H9 (cell line): ENCODE measurements around the gene SNX33. TPM values are rescaled to one million over a fixed set of nuclear protein-coding genes. Genes with fewer than 3 reads are reported as not detected.
A peak's percentile ranks its signal among the peaks of the same experiment; 100 is the strongest.

Experiments
- DNase-seq: peaks from one replicate; pipeline ENCODE4 v3.0.0-alpha.2; 2017
- H2AFZ ChIP-seq: one replicate; pipeline ENCODE4 v1.6.1; 2013; ENCODE audit warnings: mild to moderate bottlenecking, low read length, control low read depth, moderate library complexity
- H2AK5ac ChIP-seq: 2 replicates; pipeline ENCODE4 v1.6.1; 2013; ENCODE audit warnings: low read length, control low read depth, mixed read lengths; ENCODE audit not compliant: insufficient read length
- H2BK120ac ChIP-seq: one replicate; pipeline ENCODE4 v1.6.1; 2013; ENCODE audit warnings: low read depth, mild to moderate bottlenecking, low read length, control low read depth, inconsistent platforms; ENCODE audit not compliant: poor library complexity, severe bottlenecking
- H2BK12ac ChIP-seq: 2 replicates; pipeline ENCODE4 v1.6.1; 2013; ENCODE audit warnings: low read length, control low read depth, mixed read lengths, low read depth; ENCODE audit not compliant: insufficient read length
- H2BK15ac ChIP-seq: 2 replicates; pipeline ENCODE4 v1.6.1; 2013; ENCODE audit warnings: low read depth, low read length, control low read depth
- H2BK20ac ChIP-seq: one replicate; pipeline ENCODE4 v1.6.1; 2013; ENCODE audit warnings: low read depth, mild to moderate bottlenecking, low read length, control low read depth, inconsistent platforms; ENCODE audit not compliant: poor library complexity, severe bottlenecking
- H2BK5ac ChIP-seq: 2 replicates; pipeline ENCODE4 v1.6.1; 2013; ENCODE audit warnings: low read length, control low read depth, mixed read lengths; ENCODE audit not compliant: insufficient read length
- H3K14ac ChIP-seq: 2 replicates; pipeline ENCODE4 v1.6.1; 2013; ENCODE audit warnings: low read length, control low read depth; ENCODE audit not compliant: insufficient read depth
- H3K18ac ChIP-seq: 2 replicates; pipeline ENCODE4 v1.6.1; 2013; ENCODE audit warnings: low read depth, mild to moderate bottlenecking, mixed read lengths, low read length, control low read depth; ENCODE audit not compliant: insufficient read length
- H3K23ac ChIP-seq: 2 replicates; pipeline ENCODE4 v1.6.1; 2013; ENCODE audit warnings: low read length, control low read depth, mixed read lengths, low read depth; ENCODE audit not compliant: insufficient read length
- H3K23me2 ChIP-seq: 2 replicates; pipeline ENCODE4 v1.6.1; 2013; ENCODE audit warnings: low read depth, mild to moderate bottlenecking, mixed read lengths, low read length, control low read depth; ENCODE audit not compliant: insufficient read length, poor library complexity, severe bottlenecking
- H3K27ac ChIP-seq: 2 replicates; pipeline ENCODE4 v1.5.1; 2013; ENCODE audit warnings: low read length, control low read depth, mixed read lengths, low read depth; ENCODE audit not compliant: insufficient read length
- H3K27me3 ChIP-seq: 2 replicates; pipeline ENCODE4 v1.6.1; 2013; ENCODE audit warnings: low read length, control low read depth, inconsistent platforms; ENCODE audit not compliant: insufficient read depth
- H3K4ac ChIP-seq: 2 replicates; pipeline ENCODE4 v1.6.1; 2013; ENCODE audit warnings: low read depth, mild to moderate bottlenecking, control low read depth, inconsistent platforms, low read length, moderate library complexity
- H3K4me1 ChIP-seq: 2 replicates; pipeline ENCODE4 v1.6.1; 2013; ENCODE audit warnings: low read length, control low read depth, inconsistent platforms; ENCODE audit not compliant: insufficient read depth
- H3K4me2 ChIP-seq: 2 replicates; pipeline ENCODE4 v1.6.1; 2013; ENCODE audit warnings: low read length, control low read depth, mixed read lengths; ENCODE audit not compliant: insufficient read length, insufficient read depth
- H3K56ac ChIP-seq: 2 replicates; pipeline ENCODE4 v1.6.1; 2013; ENCODE audit warnings: low read depth, mild to moderate bottlenecking, mixed read lengths, low read length, control low read depth; ENCODE audit not compliant: insufficient read length
- H3K79me1 ChIP-seq: 2 replicates; pipeline ENCODE4 v1.6.1; 2013; ENCODE audit warnings: low read depth, mild to moderate bottlenecking, moderate library complexity, low read length, control low read depth, inconsistent platforms; ENCODE audit not compliant: insufficient read depth, poor library complexity, severe bottlenecking
- H3K79me2 ChIP-seq: 2 replicates; pipeline ENCODE4 v1.6.1; 2013; ENCODE audit warnings: low read length, control low read depth, inconsistent platforms; ENCODE audit not compliant: insufficient read depth
- H3K9ac ChIP-seq: 2 replicates; pipeline ENCODE4 v1.6.1; 2013; ENCODE audit warnings: low read length, control low read depth, mixed read lengths; ENCODE audit not compliant: insufficient read length; ENCODE audit errors: extremely low read depth
- H3K9me3 ChIP-seq: one replicate; pipeline ENCODE4 v1.6.1; 2013; ENCODE audit warnings: low read depth, low read length, inconsistent platforms; ENCODE audit not compliant: control insufficient read depth
- H3T11ph ChIP-seq: one replicate; pipeline ENCODE4 v1.6.1; 2013; ENCODE audit warnings: mild to moderate bottlenecking, low read length, control low read depth, inconsistent platforms
- H4K20me1 ChIP-seq: one replicate; pipeline ENCODE4 v1.6.1; 2013; ENCODE audit not compliant: control insufficient read depth, insufficient read length, insufficient read depth
- H4K5ac ChIP-seq: 2 replicates; pipeline ENCODE4 v1.6.1; 2013; ENCODE audit warnings: low read depth, mild to moderate bottlenecking, mixed read lengths, low read length, control low read depth; ENCODE audit not compliant: insufficient read length
- H4K8ac ChIP-seq: replicated peaks from 2 replicates; pipeline ENCODE4 v1.6.1; 2013; ENCODE audit warnings: low read length, control low read depth, mixed read lengths, low read depth; ENCODE audit not compliant: insufficient read length
- H4K91ac ChIP-seq: 2 replicates; pipeline ENCODE4 v1.6.1; 2013; ENCODE audit warnings: low read depth, mild to moderate bottlenecking, moderate library complexity, mixed read lengths, low read length, control low read depth; ENCODE audit not compliant: insufficient read length
- H3K27ac Mint-ChIP-seq, 3 experiments: 2 replicates in 2 of 3; 3 replicates in 1 of 3; pipeline ENCODE4 v1.8.0; 2020 to 2021; ENCODE audit warnings: mixed read lengths in 3 of 3, mild to moderate bottlenecking in 1 of 3, moderate library complexity in 1 of 3
- H3K27me3 Mint-ChIP-seq: 2 replicates; pipeline ENCODE4 v1.8.0; 2021; ENCODE audit warnings: low read depth, mild to moderate bottlenecking, moderate library complexity, mixed read lengths
- H3K36me3 Mint-ChIP-seq, 3 experiments: 2 replicates in 2 of 3; 3 replicates in 1 of 3; pipeline ENCODE4 v1.8.0; 2020 to 2021; ENCODE audit warnings: low read depth in 3 of 3, mixed read lengths in 3 of 3; ENCODE audit not compliant: insufficient read depth in 1 of 3
- H3K4me1 Mint-ChIP-seq, 2 experiments: 2 replicates each; pipeline ENCODE4 v1.8.0; 2020; ENCODE audit warnings: mixed read lengths in 2 of 2
- H3K4me3 Mint-ChIP-seq, 2 experiments: 2 replicates in 1 of 2; 3 replicates in 1 of 2; pipeline ENCODE4 v1.8.0; 2020 to 2021; ENCODE audit warnings: mild to moderate bottlenecking in 2 of 2, mixed read lengths in 2 of 2, moderate library complexity in 1 of 2
- H3K9me3 Mint-ChIP-seq, 2 experiments: 2 replicates in 1 of 2; 3 replicates in 1 of 2; pipeline ENCODE4 v1.8.0; 2020; ENCODE audit warnings: mild to moderate bottlenecking in 2 of 2, mixed read lengths in 2 of 2, moderate library complexity in 1 of 2
- CTCF ChIP-seq: fragments of 200-600 bp; sonication (generic); conservative IDR thresholded peaks from 3 replicates; pipeline ENCODE4 v1.8.0; 2021; ENCODE audit warnings: antibody characterized with exemption, mild to moderate bottlenecking
- WGBS: extraction: QIAGEN DNeasy Blood & Tissue Kit; methylation state at CpG from one replicate; pipeline ENCODE4 v1.1.7; 2013; ENCODE audit warnings: missing lambda C conversion rate, low lambda C conversion rate, mixed read lengths; ENCODE audit not compliant: insufficient read length; ENCODE audit errors: extremely low coverage; 5-methylcytosine and 5-hydroxymethylcytosine counted together
- total RNA-seq: library from RNA; stranded (reverse); gene quantifications from 2 replicates; pipeline ENCODE4 v1.2.1, GENCODE V29; 2021

Gene SNX33
- total RNA-seq, 1 experiment from 2014 or later = 17.7 TPM

- H3K27ac Mint-ChIP-seq = peak overlapping the region in 1 of 3 experiments; percentile 40; a peak in 2 of 7 replicates
- H3K4me1 ChIP-seq = no peaks in the 10 kb centered on the region
- H4K91ac ChIP-seq = no peak overlapping the region
Measured at GRCh38 chr15:75636026-75636425, 11.7 kb upstream of the SNX33 start.

More at GRCh38 chr15:75636026-75636425, 11.7 kb upstream of the SNX33 start:
- Mint-ChIP-seq H3K27me3 (no peaks in the 10 kb centered on the region), H3K4me3 (peak overlapping the region in 1 of 2 experiments; percentile 61; a peak in 1 of 5 replicates), H3K4me1 (peaks cover 28 to 34% of the 10 kb centered on the region in 2 experiments), H3K9me3 (no peaks in the 10 kb centered on the region), H3K36me3 (peaks cover 0 to 10% (median 3%) of the 10 kb centered on the region in 3 experiments; a peak in 3 of 7 replicates)
- no peak for TF ChIP-seq CTCF
- H3K9ac ChIP-seq = no peak overlapping the region
- peaks cover 20% of the 10 kb centered on the region; the same call in 1 of the 2 replicates for H3K79me2 ChIP-seq
- no peak overlapping the region for H3K18ac ChIP-seq
- H3K27me3 ChIP-seq = no peaks in the 10 kb centered on the region
- H2BK5ac ChIP-seq = no peak overlapping the region
- H2AFZ ChIP-seq = no peak overlapping the region
- no peak overlapping the region for H3K4ac ChIP-seq
- H4K8ac ChIP-seq = no peak overlapping the region
- H4K20me1 ChIP-seq = no peaks in the 10 kb centered on the region
- no peaks in the 10 kb centered on the region for H3K9me3 ChIP-seq
- no peak overlapping the region for H2BK15ac ChIP-seq
- no peak overlapping the region for H2BK20ac ChIP-seq
- no peak overlapping the region for H3T11ph ChIP-seq
- H3K23me2 ChIP-seq = peaks cover 15% of the 10 kb centered on the region
- no peak overlapping the region for H3K27ac ChIP-seq
- no peak overlapping the region for H2BK120ac ChIP-seq
- H2AK5ac ChIP-seq = no peak overlapping the region
- WGBS = no CpG with 5 or more reads among the region's 6 CpGs
- DNase-seq = no peak
- no peak overlapping the region for H3K23ac ChIP-seq
- peaks cover 9% of the 10 kb centered on the region for H3K79me1 ChIP-seq
- H3K14ac ChIP-seq = no peak overlapping the region
- H3K56ac ChIP-seq = no peak overlapping the region
- no peak overlapping the region for H3K4me2 ChIP-seq
- H4K5ac ChIP-seq = no peak overlapping the region
- no peak overlapping the region for H2BK12ac ChIP-seq
